Measurements from ENCODE around the gene ORAI3. TPM values are rescaled to one million over a fixed set of nuclear protein-coding genes. Genes with fewer than 3 reads are reported as not detected.

The ORAI3 gene
- total and polyA plus RNA-seq, 2 of the 13 experiments (the other 11 are each of a cell fraction or from before 2014, with no cell fraction given), result 11.4 to 32.0 TPM

DNA sequence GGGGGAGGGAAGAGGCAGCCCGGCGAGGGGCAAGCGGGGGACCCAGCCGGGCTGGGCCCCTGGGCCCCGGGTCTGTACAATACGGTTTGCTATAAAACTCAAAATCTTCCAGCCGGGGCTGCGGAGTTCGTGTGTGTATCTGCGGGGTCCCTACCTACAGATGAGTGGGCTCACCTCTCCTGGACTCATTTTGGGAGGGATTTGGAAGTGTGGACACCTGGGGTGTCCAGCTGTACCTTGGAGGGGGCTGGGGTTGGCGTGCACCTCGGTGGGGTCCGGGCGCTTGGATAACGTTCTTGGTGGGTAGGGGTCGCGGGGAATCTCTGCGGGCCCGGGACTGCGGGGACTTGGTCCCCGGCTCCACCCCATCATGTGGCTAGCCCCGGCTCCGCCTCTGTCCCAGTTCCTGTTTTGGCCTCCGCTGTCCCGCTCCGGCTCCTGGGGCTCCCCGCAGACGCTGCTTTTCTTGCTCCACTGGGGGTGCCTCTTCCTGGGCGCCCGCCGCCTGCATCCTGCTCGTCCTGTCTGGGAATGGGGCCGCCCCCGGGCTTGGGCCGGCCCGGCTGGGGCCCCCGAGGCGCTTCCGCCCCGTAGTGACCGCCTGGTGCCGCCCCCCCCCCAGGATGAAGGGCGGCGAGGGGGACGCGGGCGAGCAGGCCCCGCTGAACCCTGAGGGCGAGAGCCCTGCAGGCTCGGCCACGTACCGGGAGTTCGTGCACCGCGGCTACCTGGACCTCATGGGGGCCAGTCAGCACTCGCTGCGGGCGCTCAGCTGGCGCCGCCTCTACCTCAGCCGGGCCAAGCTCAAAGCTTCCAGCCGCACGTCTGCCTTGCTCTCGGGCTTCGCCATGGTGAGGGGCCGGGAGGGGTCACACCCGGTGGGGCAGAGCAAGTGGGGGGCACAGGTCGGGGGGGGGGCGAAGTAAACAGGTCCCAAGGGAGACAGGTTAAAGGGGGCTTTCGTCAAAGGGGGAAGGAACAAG lies at the start of gene ORAI3 (continued):
- no peak for TF ChIP-seq PRDM10 (CRISPR knock-in tag; IDR thresholded peaks at IDR 0.05; ENCODE audit: low read depth)
- no peak for TF ChIP-seq ZNF253 (CRISPR knock-in tag; IDR thresholded peaks at IDR 0.05; ENCODE audit: borderline replicate concordance)
- no peak for TF ChIP-seq ZKSCAN5 (CRISPR knock-in tag; IDR thresholded peaks at IDR 0.05)
- peak; percentile 20; the same call in 1 of the 2 replicates for TF ChIP-seq MTF1 (CRISPR knock-in tag; IDR thresholded peaks at IDR 0.05)
- TF ChIP-seq SNRNP70 (IDR thresholded peaks at IDR 0.05; ENCODE audit: low read depth, low read length), result no peak
- no peak; the same call in 1 of the 2 replicates for TF ChIP-seq RNF219 (CRISPR knock-in tag; IDR thresholded peaks at IDR 0.05)
- no peak for TF ChIP-seq ZNF619 (CRISPR knock-in tag; IDR thresholded peaks at IDR 0.05)
- TF ChIP-seq AGO2 (optimal IDR thresholded peaks at IDR 0.05; ENCODE audit: low read depth, low read length), result peak; percentile 99
- no peak for TF ChIP-seq PAWR (CRISPR knock-in tag; IDR thresholded peaks at IDR 0.05; ENCODE audit: borderline replicate concordance)
- TF ChIP-seq MED13 (CRISPR knock-in tag; IDR thresholded peaks at IDR 0.05), result no peak
- no peak for TF ChIP-seq ZBTB44 (CRISPR knock-in tag; IDR thresholded peaks at IDR 0.05)
- TF ChIP-seq EZH2 (conservative IDR thresholded peaks at IDR 0.05; ENCODE audit: low read depth, low read length), result no peak
- TF ChIP-seq GLI4 (CRISPR knock-in tag; IDR thresholded peaks at IDR 0.05; ENCODE audit: borderline replicate concordance), result no peak
- no peak for TF ChIP-seq ZNF569 (CRISPR knock-in tag; IDR thresholded peaks at IDR 0.05; ENCODE audit: borderline replicate concordance)
- no peak for TF ChIP-seq ZNF496 (CRISPR knock-in tag; IDR thresholded peaks at IDR 0.05; ENCODE audit: insufficient replicate concordance)
- no peak for TF ChIP-seq PCBP2 (optimal IDR thresholded peaks at IDR 0.05; ENCODE audit: low read depth, low read length, poor library complexity, severe bottlenecking)
- TF ChIP-seq KLF12 (CRISPR knock-in tag; IDR thresholded peaks at IDR 0.05; ENCODE audit: borderline replicate concordance), result 0 out of 2 replicates have a peak, but pooled peaks have one; percentile 27
- no peak; the same call in 1 of the 2 replicates for TF ChIP-seq ZNF451 (CRISPR knock-in tag; IDR thresholded peaks at IDR 0.05)
- TF ChIP-seq ZNF552 (CRISPR knock-in tag; IDR thresholded peaks at IDR 0.05; ENCODE audit: borderline replicate concordance), result peak; percentile 53; the same call in 1 of the 2 replicates
- no peak; the same call in 1 of the 2 replicates for TF ChIP-seq TARDBP (CRISPR knock-in tag; IDR thresholded peaks at IDR 0.05)
- 0 out of 2 replicates have a peak, but pooled peaks have one; percentile 82 for TF ChIP-seq TBP (CRISPR knock-in tag; IDR thresholded peaks at IDR 0.05)
